ENCODE results near the gene CARS1. TPM values are rescaled to one million over a fixed set of nuclear protein-coding genes. Genes with fewer than 3 reads are reported as not detected.

The CARS1 gene
- total and polyA plus RNA-seq, 2 of the 8 experiments (the other 6 are each of a cell fraction or from before 2014, with no cell fraction given): 44.1 to 100 TPM

DNA sequence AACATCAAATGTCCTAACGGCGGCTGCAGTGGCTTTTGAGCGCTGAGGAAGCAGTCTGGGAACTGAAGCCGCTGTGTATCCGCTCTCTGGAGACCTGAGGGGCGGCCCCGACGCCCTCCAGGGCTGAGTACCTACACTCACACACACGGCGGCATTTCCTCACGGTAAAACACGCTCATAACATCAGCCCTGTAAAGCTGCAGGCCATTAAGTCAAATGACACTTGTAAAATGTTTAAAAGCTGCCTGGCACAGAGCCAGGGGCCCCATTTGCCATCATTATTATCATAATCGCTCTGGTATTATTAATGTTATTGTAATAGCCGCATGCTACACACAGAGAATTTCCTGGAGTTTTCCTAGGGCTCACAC is 5.1 kb downstream of the CARS1 start (continued):
- TF ChIP-seq, protein P1, sequence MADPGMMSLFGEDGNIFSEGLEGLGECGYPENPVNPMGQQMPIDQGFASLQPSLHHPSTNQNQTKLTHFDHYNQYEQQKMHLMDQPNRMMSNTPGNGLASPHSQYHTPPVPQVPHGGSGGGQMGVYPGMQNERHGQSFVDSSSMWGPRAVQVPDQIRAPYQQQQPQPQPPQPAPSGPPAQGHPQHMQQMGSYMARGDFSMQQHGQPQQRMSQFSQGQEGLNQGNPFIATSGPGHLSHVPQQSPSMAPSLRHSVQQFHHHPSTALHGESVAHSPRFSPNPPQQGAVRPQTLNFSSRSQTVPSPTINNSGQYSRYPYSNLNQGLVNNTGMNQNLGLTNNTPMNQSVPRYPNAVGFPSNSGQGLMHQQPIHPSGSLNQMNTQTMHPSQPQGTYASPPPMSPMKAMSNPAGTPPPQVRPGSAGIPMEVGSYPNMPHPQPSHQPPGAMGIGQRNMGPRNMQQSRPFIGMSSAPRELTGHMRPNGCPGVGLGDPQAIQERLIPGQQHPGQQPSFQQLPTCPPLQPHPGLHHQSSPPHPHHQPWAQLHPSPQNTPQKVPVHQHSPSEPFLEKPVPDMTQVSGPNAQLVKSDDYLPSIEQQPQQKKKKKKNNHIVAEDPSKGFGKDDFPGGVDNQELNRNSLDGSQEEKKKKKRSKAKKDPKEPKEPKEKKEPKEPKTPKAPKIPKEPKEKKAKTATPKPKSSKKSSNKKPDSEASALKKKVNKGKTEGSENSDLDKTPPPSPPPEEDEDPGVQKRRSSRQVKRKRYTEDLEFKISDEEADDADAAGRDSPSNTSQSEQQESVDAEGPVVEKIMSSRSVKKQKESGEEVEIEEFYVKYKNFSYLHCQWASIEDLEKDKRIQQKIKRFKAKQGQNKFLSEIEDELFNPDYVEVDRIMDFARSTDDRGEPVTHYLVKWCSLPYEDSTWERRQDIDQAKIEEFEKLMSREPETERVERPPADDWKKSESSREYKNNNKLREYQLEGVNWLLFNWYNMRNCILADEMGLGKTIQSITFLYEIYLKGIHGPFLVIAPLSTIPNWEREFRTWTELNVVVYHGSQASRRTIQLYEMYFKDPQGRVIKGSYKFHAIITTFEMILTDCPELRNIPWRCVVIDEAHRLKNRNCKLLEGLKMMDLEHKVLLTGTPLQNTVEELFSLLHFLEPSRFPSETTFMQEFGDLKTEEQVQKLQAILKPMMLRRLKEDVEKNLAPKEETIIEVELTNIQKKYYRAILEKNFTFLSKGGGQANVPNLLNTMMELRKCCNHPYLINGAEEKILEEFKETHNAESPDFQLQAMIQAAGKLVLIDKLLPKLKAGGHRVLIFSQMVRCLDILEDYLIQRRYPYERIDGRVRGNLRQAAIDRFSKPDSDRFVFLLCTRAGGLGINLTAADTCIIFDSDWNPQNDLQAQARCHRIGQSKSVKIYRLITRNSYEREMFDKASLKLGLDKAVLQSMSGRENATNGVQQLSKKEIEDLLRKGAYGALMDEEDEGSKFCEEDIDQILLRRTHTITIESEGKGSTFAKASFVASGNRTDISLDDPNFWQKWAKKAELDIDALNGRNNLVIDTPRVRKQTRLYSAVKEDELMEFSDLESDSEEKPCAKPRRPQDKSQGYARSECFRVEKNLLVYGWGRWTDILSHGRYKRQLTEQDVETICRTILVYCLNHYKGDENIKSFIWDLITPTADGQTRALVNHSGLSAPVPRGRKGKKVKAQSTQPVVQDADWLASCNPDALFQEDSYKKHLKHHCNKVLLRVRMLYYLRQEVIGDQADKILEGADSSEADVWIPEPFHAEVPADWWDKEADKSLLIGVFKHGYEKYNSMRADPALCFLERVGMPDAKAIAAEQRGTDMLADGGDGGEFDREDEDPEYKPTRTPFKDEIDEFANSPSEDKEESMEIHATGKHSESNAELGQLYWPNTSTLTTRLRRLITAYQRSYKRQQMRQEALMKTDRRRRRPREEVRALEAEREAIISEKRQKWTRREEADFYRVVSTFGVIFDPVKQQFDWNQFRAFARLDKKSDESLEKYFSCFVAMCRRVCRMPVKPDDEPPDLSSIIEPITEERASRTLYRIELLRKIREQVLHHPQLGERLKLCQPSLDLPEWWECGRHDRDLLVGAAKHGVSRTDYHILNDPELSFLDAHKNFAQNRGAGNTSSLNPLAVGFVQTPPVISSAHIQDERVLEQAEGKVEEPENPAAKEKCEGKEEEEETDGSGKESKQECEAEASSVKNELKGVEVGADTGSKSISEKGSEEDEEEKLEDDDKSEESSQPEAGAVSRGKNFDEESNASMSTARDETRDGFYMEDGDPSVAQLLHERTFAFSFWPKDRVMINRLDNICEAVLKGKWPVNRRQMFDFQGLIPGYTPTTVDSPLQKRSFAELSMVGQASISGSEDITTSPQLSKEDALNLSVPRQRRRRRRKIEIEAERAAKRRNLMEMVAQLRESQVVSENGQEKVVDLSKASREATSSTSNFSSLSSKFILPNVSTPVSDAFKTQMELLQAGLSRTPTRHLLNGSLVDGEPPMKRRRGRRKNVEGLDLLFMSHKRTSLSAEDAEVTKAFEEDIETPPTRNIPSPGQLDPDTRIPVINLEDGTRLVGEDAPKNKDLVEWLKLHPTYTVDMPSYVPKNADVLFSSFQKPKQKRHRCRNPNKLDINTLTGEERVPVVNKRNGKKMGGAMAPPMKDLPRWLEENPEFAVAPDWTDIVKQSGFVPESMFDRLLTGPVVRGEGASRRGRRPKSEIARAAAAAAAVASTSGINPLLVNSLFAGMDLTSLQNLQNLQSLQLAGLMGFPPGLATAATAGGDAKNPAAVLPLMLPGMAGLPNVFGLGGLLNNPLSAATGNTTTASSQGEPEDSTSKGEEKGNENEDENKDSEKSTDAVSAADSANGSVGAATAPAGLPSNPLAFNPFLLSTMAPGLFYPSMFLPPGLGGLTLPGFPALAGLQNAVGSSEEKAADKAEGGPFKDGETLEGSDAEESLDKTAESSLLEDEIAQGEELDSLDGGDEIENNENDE (IDR thresholded peaks at IDR 0.05; ENCODE audit: insufficient replicate concordance, low read length): no peak
- no peak for TF ChIP-seq SIRT6 (IDR thresholded peaks at IDR 0.05; ENCODE audit: low read length)
- TF ChIP-seq CEBPB (IDR thresholded peaks at IDR 0.05; ENCODE audit: low read depth, low read length): no peak
- TF ChIP-seq BACH1 (IDR thresholded peaks at IDR 0.05; ENCODE audit: low read length): no peak
- no peak for TF ChIP-seq JUN (IDR thresholded peaks at IDR 0.05; ENCODE audit: low read depth, low read length)
- no peak for TF ChIP-seq EGR1 (IDR thresholded peaks at IDR 0.05; ENCODE audit: borderline replicate concordance, low read depth, low read length)
- no peak for TF ChIP-seq YY1 (IDR thresholded peaks at IDR 0.05; ENCODE audit: low read depth, low read length)
- TF ChIP-seq POLR2AphosphoS5 (IDR thresholded peaks at IDR 0.05; ENCODE audit: low read depth, low read length): no peak
